Psoas muscle (tissue), 8 donors: ENCODE measurements around the gene TMEM218. TPM values are rescaled to one million over a fixed set of nuclear protein-coding genes. Genes with fewer than 3 reads are reported as not detected.

Experiments
- ATAC-seq, 4 donors: fragments of 200-7000 bp; cut with Tn5 transposase; one replicate each; pipeline ENCODE4 v1.9.1; 2020; ENCODE audit warnings: moderate library complexity in 3 of 4, mild to moderate bottlenecking in 2 of 4
- DNase-seq, 2 donors: peaks; one replicate each; pipeline ENCODE4 v3.0.0-alpha.2; 2020
- H3K27ac ChIP-seq: fragments of 200-600 bp; one replicate; pipeline ENCODE4 v1.8.0; 2022
- H3K27me3 ChIP-seq, 3 donors: fragments of 200-600 bp in 1 of 3; one replicate each; pipeline versions ENCODE4 v1.6.1 to v1.8.0; 2013 to 2022; ENCODE audit warnings: low read length in 2 of 3, mild to moderate bottlenecking in 2 of 3, moderate library complexity in 1 of 3; ENCODE audit not compliant: insufficient read depth in 3 of 3
- H3K36me3 ChIP-seq, 2 donors: fragments of 200-600 bp in 1 of 2; one replicate each; pipeline versions ENCODE4 v1.6.1 to v1.8.0; 2013 to 2022; ENCODE audit warnings: low read depth in 1 of 2, mild to moderate bottlenecking in 1 of 2, moderate library complexity in 1 of 2; ENCODE audit not compliant: insufficient read depth in 1 of 2
- H3K4me1 ChIP-seq: fragments of 200-600 bp; one replicate; pipeline ENCODE4 v1.8.0; 2022
- H3K4me3 ChIP-seq: fragments of 200-600 bp; one replicate; pipeline ENCODE4 v1.8.0; 2022; ENCODE audit warnings: mild to moderate bottlenecking
- H3K9me3 ChIP-seq: fragments of 200-600 bp; one replicate; pipeline ENCODE4 v1.8.0; 2022
- CTCF ChIP-seq: fragments of 200-600 bp; IDR thresholded peaks from one replicate; pipeline ENCODE4 v1.8.0; 2022; ENCODE audit warnings: antibody characterized with exemption
- WGBS, 3 donors: extraction: QIAGEN DNeasy Blood & Tissue Kit; methylation state at CpG; one replicate each; pipeline versions ENCODE4 v1.1.6 to v1.1.7; 2013; 5-methylcytosine and 5-hydroxymethylcytosine counted together
- intact Hi-C, 2 donors: fragments of 100-400 bp; cut with DNase I; formaldehyde crosslinking; loops; one replicate each; pipeline versions ENCODE4 v1.11.0 to v1.14.2; 2022
- polyA plus RNA-seq, 3 donors: library from polyadenylated mRNA; stranded (reverse); fragments of 200-250 nt; gene quantifications; one replicate each; pipeline ENCODE4 v1.2.3, GENCODE V29; 2013
- total RNA-seq, 4 donors: library from RNA; stranded (reverse); fragmentation: NEBNext Ultra II Directional in 2 of 4; extraction: Animal tissue kit (Norgen Biotek cat#: 25700) in 2 of 4; gene quantifications; one replicate each; pipeline versions ENCODE4 v1.2.1 to v1.2.4, GENCODE V29; 2021 to 2023
- donor health status: healthy with polysubstance abuse.
- donor health status: DM: no; HTN: no; CAD: no; lungs with moderate emphysema.
- donor health status: Bipolar disorder and iron deficiency.
- donor health status: healthy.
- donor health status: DM: yes; HTN: yes; CAD: no.
- donor health status: DM: no; HTN: no; CAD: no.
- donor health status: DM: no; HTN: no; CAD: no.
- donor health status: DM: yes; HTN: yes; CAD: no.

TMEM218 gene
- total and polyA plus RNA-seq, 7 donors = 4.9 to 30.3 (median 12.1) TPM

GRCh38 chr11:125070699-125071254 lies 40.6 kb downstream of the TMEM218 start:
- no peak for TF ChIP-seq CTCF
- 60 to 68% (median 63%) methylated on average over 7 of the region's 7 CpGs for WGBS, 3 donors
- H3K27me3 ChIP-seq = peaks cover 0 to 5% (median 0%) of the 10 kb centered on the region in 3 donors

GRCh38 chr11:125069796-125070195 lies 41.6 kb downstream of the TMEM218 start:
- peaks cover 0 to 5% (median 0%) of the 10 kb centered on the region in 3 donors for H3K27me3 ChIP-seq
- DNase-seq = no peak

More at GRCh38 chr11:125070699-125071254, 40.6 kb downstream of the TMEM218 start:
- H3K27ac ChIP-seq = no peak overlapping the region
- no peak overlapping the region for H3K4me3 ChIP-seq
- intact Hi-C loops = no loop called here
- H3K4me1 ChIP-seq = no peaks in the 10 kb centered on the region
- ATAC-seq (peak; percentile 57 to 70 (median 68)), DNase-seq (peak; percentile 69 to 81)
- no peaks in the 10 kb centered on the region for H3K36me3 ChIP-seq
- no peaks in the 10 kb centered on the region for H3K9me3 ChIP-seq

DNA sequence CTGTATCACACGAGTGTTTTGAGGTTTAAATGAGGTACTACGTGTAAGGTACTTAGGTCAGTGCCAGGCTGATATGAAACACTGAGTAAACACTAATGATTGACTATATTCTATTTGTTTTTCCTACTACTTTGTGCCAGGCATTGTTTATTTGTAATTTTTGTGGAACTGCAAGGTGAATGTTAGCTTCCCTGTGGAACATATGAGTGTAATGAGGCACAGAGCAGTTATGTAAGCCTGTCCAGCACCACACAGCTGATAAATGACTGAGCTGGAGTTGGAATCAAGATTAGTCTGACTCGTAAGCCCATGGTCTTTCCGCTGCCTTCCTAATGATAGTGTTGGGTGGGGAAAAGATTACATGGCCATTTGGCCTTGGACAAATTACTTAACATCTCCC lies 42.4 kb downstream of the TMEM218 start:
- intact Hi-C loops = no loop called here
- no peaks in the 10 kb centered on the region for H3K36me3 ChIP-seq
- H3K4me3 ChIP-seq = no peak overlapping the region
- no peak for TF ChIP-seq CTCF
- no peaks in the 10 kb centered on the region for H3K9me3 ChIP-seq
- H3K4me1 ChIP-seq = peaks cover under 1% of the 10 kb centered on the region
- ATAC-seq (no peak), DNase-seq (no peak)
- WGBS, 3 donors = 84 to 89% (median 85%) methylated on average over 4 of the region's 4 CpGs
- peaks cover 0 to 5% (median 0%) of the 10 kb centered on the region in 3 donors for H3K27me3 ChIP-seq
- no peak overlapping the region for H3K27ac ChIP-seq

More at GRCh38 chr11:125069796-125070195, 41.6 kb downstream of the TMEM218 start:
- Histone ChIP-seq H3K4me3 (no peak overlapping the region), H3K4me1 (no peaks in the 10 kb centered on the region), H3K27ac (no peak overlapping the region), H3K36me3 (no peaks in the 10 kb centered on the region), H3K9me3 (no peaks in the 10 kb centered on the region)
- intact Hi-C loops = no loop called here
- ATAC-seq = no peak
- no peak for TF ChIP-seq CTCF
- WGBS, 3 donors = 69 to 78% (median 74%) methylated on average over 5 of the region's 5 CpGs

DNA sequence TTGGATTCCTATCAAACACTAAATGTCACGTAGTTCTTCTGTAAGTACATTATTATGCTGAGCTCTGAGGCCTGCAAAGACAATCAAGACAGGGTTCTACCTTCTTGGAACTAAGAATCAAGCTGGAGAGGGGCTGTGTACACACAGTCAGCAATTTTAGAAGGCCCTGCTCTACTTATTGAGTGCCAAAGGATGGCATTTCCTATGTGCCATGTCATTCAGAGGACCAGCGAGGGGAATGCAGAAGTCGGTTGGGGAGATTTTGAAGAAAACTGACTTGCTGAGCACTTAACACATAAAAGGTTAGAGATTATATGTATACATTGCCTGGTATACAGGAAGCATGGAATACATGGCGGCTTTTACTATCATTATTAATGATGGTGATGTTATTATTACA lies 43.1 kb downstream of the TMEM218 start:
- Histone ChIP-seq H3K9me3 (no peaks in the 10 kb centered on the region), H3K27me3 (peaks cover 0 to 5% (median 0%) of the 10 kb centered on the region in 3 donors), H3K36me3 (no peaks in the 10 kb centered on the region), H3K4me3 (no peak overlapping the region), H3K27ac (no peak overlapping the region), H3K4me1 (peaks cover 7% of the 10 kb centered on the region)
- intact Hi-C loops = no loop called here
- no peak for DNase-seq
- no peak for TF ChIP-seq CTCF
- WGBS, 3 donors = 87 to 93% (median 91%) methylated on average over 4 of the region's 4 CpGs
- ATAC-seq = no peak

DNA sequence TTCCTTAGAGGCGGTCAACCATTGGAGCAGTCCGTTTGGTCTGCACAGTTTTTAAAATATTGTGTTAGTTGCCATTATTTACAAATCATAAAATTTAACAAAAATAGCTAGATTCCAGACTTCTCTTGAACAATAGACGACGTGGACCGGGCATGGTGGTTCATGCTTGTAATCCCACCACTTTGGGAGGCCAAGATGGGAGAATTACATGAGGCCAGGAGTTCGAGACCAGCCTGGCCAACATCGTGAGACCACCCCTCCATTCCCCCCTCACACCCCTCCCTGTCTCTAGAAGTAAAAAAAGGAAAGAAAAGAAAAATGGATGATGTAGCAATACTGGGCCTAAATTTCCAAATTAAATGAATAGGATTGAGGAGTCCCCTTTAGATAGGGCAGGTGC lies 47.4 kb downstream of the TMEM218 start:
- peaks cover 8% of the 10 kb centered on the region for H3K4me1 ChIP-seq
- TF ChIP-seq CTCF = no peak
- WGBS, 3 donors = 77 to 83% (median 78%) methylated on average over 7 of the region's 7 CpGs
- DNase-seq (peak in 1 of 2 donors; percentile 24), ATAC-seq (no peak)
- H3K4me3 ChIP-seq = peak overlapping the region; percentile 82
- no peaks in the 10 kb centered on the region for H3K36me3 ChIP-seq
- H3K27me3 ChIP-seq = peaks cover 0 to 5% (median 0%) of the 10 kb centered on the region in 3 donors
- H3K9me3 ChIP-seq = no peaks in the 10 kb centered on the region
- H3K27ac ChIP-seq = no peak overlapping the region
- intact Hi-C loops = no loop called here
